Breast epithelium (tissue), 3 donors: ENCODE data around the gene MMP25.

Source experiments
- POLR2A ChIP-seq: fragments of 450-650 bp; IDR thresholded peaks from one replicate; pipeline ENCODE4 v1.6.1; 2016; ENCODE audit warnings: antibody characterized with exemption, mild to moderate bottlenecking, moderate library complexity
- POLR2AphosphoS5 ChIP-seq, 3 donors: sonication (generic); formaldehyde crosslinking; IDR thresholded peaks; one replicate each; pipeline ENCODE4 v1.6.1; 2017; ENCODE audit warnings: antibody characterized with exemption in 3 of 3

- TF ChIP-seq POLR2A (no peak), POLR2AphosphoS5 (IDR thresholded peaks at IDR 0.05) (no peak)
Measured at GRCh38 chr16:3036726-3037315, 9.5 kb upstream of the MMP25 start, which contains the start of gene BICDL2.
